Hematopoietic multipotent progenitor cell (in vitro differentiated cells): ENCODE measurements around the gene ZNF814. TPM values are rescaled to one million over a fixed set of nuclear protein-coding genes. Genes with fewer than 3 reads are reported as not detected.

Experiments
- total RNA-seq: library from RNA; depleted of rRNA; stranded (reverse); fragments of >200 nt; gene quantifications from one replicate; pipeline ENCODE4 v1.2.3, GENCODE V29; 2012

ZNF814 gene
- total RNA-seq, 1 donor = 26.7 TPM

Other genes starting within 250 kb of the ZNF814 start
- not detected for gene ZSCAN4, start 220.1 kb downstream of the ZNF814 start, total RNA-seq
- 22.6 TPM for gene ZNF551, start 207.1 kb downstream of the ZNF814 start, total RNA-seq
- gene ZNF154, start 179.8 kb downstream of the ZNF814 start, total RNA-seq = 15.1 TPM
- 19.7 TPM for gene ZNF671, start 161.4 kb downstream of the ZNF814 start, total RNA-seq
- 33.7 TPM for gene ZNF776, start 142.2 kb downstream of the ZNF814 start, total RNA-seq
- gene ZNF586, start 119.4 kb downstream of the ZNF814 start, total RNA-seq = 32.6 TPM
- gene ZNF552, start 74.1 kb downstream of the ZNF814 start, total RNA-seq = 8.9 TPM
- 10.0 TPM for gene ZNF587B, start 58.7 kb downstream of the ZNF814 start, total RNA-seq
- gene ZNF587, start 39.2 kb downstream of the ZNF814 start, total RNA-seq = 23.4 TPM
- gene ZNF417, start 27.6 kb upstream of the ZNF814 start, total RNA-seq = 10.8 TPM
- 10.0 TPM for gene ZNF418, start 46.4 kb upstream of the ZNF814 start, total RNA-seq
- gene ZNF256, start 58.7 kb upstream of the ZNF814 start, total RNA-seq = 9.2 TPM
- not detected for gene C19orf18, start 85.5 kb upstream of the ZNF814 start, total RNA-seq
- gene ZNF606, start 113.8 kb upstream of the ZNF814 start, total RNA-seq = 25.9 TPM
- 0.81 TPM for gene ZSCAN1, start 145.0 kb upstream of the ZNF814 start, total RNA-seq
- 14.8 TPM for gene ZNF135, start 170.2 kb upstream of the ZNF814 start, total RNA-seq
- gene ZSCAN18, start 209.2 kb upstream of the ZNF814 start, total RNA-seq = 178 TPM